MV-4-11 (cell line): ENCODE data around the gene TRIM13.

ENCODE experiments used
- DNase-seq: peaks from one replicate; lab custom pipeline; 2025; lab: John Stamatoyannopoulos, UW

Gene TRIM13

DNA sequence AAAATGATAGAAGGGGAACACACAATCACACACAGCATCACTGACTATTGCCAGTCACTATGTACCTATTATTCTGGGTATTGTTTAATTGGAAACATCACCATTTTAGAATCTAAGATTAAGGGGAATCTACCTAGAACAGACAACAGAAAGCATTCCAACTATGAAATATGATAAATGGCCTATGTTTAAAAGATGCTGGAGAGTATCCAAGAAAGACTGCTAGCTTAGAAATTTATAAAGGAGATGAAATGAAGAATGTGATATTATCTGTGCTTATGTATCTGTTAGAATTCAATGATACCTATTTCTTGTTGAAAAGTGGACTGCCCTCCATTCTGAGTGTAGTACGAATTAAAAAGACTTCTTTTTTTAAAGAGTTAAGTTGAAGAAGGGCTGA, 68.9 kb downstream of the TRIM13 start:
- DNase-seq: no peak
